Measurements from ENCODE around the gene RNF208.

Gene RNF208

GRCh38 chr9:137227853-137228505, 5.9 kb upstream of the RNF208 start:
- DNase-seq (ENCODE audit: low spot score): no peak

- DNase-seq (ENCODE audit: low spot score): peak; percentile 79
These were observed 5.2 kb upstream of the RNF208 start, which contains the start of gene RNF224 for GRCh38 chr9:137227054-137227852. TSS of gene RNF224 (plus strand) at chr9:137227502. CDS start at chr9:137228336, 834 bp downstream.

DNA sequence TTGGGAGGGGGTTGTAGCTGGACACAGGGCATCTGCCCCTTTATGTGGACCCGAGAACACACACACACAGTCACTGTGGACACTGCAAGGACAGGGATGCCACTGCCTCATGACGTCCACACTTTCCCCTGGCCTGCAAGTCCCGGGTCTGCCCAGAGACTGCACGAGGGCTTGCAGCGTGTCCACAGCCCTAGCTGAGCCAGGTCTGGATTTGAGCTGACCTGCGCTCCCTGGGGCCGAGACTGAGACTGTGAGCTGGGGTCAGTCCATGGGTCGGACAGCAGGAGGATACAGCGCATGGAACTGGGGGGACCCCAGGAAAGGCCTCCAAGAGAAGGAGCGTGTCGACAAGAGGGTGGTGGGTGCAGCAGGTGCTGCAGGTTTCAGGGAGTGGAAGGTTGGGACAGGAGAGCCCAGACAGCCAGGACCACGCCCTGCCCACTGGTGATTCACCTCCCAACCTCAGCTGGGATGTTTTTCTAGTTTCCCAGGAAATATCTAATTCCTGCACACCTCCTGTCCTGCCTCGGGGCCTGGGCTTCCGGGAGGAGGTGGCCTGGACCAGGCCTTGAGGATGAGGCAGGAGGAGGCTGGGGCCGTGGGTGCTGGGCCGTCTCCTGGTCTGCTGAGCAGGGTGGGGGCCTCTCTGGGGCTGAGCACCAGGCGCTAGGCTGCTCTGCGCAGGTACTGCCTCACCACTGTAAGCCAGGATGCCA, 4.5 kb upstream of the RNF208 start:
- no peak for DNase-seq (ENCODE audit: low spot score)

DNA sequence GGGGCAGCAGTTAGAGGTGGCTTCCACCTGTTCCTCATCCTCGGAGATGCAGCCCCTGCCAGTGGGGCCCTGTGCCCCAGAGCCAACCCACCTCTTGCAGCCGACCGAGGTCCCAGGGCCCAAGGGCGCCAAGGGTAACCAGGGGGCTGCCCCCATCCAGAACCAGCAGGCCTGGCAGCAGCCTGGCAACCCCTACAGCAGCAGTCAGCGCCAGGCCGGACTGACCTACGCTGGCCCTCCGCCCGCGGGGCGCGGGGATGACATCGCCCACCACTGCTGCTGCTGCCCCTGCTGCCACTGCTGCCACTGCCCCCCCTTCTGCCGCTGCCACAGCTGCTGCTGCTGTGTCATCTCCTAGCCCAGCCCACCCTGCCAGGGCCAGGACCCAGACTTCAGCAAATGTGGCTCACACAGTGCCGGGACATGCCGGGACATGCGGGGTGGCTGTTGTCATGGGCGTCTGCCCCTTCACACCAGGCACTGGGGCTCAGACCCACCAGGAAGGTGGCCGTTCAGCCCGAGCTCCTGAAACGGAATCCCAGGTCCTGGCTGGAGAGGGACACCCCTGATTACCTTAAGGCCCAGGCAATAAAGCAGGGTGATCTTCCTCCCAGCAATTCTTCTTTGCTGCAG, 3.8 kb upstream of the RNF208 start:
- DNase-seq (ENCODE audit: low spot score): no peak

DNA sequence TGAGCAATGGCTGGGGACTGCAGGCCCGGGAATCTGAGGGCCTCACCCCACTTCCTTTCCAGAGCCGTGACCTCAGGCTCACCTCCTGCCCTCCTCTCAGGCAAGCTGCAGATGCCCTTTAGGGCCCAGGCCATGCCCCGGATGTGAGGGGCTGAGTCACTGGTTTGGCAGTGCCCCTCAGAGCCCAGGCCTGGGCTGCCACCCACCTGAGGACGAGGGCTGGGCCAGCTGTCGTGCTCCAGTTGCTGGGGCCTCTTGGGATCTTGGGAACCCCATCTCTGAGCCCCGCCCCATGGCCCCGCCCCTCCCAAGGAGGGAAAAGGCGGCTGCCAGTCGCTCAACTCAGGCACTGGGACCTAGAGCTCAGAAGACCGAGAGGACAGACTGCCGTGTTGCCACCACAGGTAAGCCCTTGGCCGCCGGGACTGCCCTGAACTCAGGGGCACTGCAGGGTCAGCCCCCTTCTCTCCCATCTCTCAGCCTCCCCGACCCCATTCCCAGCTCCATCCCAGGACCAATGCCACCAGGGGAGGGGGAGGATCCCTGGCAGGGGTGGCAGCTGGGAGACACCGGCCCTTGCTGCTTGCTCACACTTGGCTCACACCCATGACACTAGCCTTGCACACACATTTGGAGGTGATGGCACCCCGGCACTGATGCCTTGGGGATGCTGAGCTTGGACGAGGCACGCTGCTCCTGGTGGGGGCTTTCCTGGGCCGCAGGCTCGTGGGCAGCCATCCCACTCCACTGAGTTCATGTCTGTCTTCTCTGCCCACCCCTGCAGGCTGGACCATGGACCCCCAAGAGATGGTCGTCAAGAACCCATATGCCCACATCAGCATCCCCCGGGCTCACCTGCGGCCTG, 3.0 kb upstream of the RNF208 start, which contains the start of gene CYSRT1:
TSS of gene CYSRT1 (plus strand) at position 345 of the 865 bp plus-strand sequence. CDS start at position 793, 448 bp downstream.
- no peak for DNase-seq (ENCODE audit: low spot score)

DNA sequence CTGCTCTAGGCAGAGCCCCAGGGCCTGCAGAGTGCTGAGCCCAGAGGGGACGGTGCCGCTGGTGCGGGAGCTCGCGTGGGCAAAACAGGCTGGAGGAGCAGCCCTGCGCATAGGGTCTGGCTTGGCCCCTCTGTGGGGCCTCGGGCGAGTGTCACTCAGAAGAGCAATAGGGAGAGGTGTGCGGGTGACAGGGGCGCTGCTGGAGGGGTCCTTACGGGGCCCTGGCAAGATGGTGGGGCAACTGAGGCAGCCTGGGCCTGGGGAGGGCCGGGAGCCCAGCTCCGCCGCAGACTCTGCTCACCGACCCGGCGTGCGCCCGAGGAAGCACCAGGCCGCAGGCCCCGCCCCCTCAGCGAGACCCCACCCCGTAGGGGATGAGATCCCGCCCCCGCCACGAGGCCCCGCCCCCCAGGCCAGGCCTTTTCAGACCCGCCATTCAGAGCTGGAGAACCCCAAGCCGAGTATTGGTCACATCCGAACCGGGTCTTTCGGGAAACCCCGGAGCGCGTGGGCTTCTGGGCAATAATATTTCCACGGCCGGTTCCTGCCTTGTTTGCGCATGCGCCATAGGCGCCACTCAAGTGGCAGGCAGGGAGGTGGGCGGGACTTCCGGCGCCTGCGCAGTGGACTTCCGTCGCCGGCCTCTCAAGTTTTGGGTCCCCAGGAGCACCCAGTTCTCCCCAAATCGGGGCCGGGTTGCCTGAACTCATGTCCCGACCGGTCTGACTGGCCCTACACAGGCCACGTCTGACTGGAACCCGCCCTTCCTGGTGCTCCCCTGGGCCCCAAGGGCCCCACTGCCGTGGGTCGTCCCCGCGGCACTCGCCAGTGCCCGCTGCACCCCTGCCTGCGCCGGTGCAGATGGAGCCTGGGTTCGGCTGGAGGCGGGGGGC, 1.3 kb upstream of the RNF208 start:
- DNase-seq (ENCODE audit: low spot score): peak; percentile 98

DNA sequence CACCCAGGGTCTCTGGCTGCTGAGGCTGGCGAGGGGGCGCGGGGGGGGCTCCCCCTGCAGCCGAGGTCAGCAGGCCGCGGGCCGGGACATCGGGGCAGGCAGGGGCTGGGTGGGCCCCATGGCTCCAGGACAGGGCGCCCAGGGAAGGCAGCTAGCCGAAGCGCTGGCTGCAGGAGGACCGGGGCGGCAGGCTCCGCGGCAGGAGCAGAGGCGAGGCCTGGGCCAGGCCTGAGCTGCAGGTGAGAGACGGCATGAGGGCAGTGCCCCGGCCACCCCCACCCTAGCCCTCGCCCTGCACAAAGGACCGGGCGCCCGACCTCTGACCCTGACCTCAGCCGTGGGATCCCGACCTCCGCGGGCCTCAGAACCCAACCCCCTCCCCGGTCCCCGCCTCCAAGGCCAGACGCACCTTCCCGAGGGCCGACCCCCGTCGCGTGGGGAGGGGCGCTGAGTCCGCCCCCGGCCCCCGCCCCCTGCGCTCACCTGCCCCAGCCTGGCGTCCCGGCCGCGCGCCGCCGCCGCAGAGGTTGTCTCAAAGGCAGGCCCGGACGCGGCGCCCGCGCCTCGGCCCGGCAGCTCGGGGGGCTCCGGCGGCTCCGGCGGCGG, 431 bp downstream of the RNF208 start:
- no peak for DNase-seq (ENCODE audit: low spot score)

- DNase-seq (ENCODE audit: low spot score): no peak
These were observed 940 bp downstream of the RNF208 start for GRCh38 chr9:137221095-137221505.

- DNase-seq (ENCODE audit: low spot score): no peak
These were observed 1.5 kb downstream of the RNF208 start for GRCh38 chr9:137220317-137221094.

- no peak for DNase-seq (ENCODE audit: low spot score)
These were observed 2.2 kb downstream of the RNF208 start for GRCh38 chr9:137219757-137220316.

DNA sequence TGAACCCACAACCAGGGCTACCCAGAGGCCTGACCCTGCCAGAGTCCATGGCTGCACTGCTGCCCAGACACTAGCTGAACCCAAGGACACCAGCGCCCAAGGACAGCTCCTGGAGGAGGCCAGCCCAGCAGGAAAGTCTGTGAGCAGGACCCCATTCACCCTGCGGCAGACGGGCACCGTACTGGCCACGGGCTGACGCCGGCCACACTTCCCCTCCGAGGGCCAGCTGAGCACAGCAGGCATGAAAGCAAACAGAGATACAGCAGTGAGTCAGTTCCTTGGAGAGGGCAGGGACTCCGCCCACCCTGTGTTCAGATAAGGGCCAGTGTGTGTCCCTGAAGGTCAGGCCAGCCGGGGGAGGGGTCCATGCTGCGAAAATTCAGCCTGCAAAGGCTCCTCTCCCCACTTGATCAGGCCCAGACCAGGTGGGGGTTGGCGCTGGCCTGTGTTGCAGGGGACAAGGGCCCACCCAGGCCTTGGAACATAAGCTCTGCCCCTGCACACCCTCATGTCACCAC, 3.2 kb downstream of the RNF208 start:
- no peak for DNase-seq (ENCODE audit: low spot score)

DNA sequence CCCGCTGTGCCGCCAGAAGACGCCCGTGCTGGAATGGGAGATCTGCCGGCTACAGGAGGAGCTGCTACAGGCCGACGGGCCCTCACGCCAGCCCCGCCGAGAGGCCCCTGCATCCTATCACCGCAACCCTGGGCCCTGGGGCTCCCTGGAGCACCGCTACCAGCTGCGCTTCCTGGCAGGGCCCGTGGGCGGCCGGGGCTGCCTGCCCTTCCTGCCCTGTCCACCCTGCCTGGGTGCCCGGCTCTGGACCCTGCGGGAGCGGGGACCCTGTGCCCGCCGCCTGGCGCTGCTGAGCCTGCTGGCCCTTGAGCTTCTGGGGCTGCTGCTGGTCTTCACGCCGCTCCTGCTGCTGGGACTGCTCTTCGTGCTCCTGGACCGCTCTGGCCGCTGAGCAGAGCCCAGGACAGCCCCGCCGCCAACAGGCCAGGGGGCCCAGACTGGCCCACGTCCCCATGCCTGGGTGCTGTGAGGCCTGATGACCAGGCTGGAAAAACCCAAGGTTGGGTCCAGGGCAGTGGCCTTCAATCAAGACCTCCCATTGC, 3.8 kb downstream of the RNF208 start:
- DNase-seq (ENCODE audit: low spot score): no peak

DNA sequence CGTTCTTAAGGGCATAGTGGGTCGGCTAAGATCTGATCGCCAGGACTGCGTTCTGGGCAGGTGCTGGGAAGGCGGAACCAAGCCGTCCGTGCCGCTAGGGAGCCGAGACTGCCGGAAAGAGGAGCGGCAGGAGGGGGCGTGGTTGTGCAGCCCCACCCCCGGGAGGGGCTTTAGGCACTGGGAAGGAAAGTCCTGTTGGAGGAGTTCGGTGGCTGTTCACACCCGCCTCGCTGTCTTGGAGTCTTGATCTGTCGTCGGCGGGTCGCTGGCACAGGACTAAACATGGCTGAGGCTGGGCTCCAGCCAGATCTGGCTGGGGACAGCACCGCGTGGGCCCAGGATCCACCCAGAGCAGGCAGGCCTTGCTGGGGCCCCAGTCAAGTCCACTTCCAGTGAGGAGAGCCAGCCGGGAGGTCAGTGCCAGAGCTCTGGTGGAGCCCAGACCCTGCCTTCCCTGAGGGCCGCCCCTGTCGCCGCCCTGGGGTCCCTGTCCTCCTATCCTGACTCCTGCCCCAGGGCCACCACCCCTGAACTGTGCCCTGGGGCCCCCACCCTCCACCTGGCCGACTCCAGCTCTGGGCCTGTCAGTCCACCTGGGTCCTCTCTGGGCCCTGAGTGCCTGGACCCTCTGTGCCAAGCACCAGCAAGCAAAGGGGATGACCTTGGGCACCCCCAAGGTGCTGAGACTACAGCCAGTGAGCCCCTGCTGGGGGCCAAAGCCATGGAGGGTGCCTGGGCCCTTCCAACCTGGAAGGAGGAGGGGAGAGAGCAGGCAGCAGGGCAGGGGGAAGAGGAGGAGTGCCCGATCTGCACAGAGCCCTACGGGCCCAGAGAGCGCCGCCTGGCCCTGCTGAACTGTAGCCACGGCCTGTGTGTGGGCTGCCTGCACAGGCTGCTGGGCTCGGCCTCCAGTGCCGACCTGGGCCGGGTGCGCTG, 4.5 kb downstream of the RNF208 start:
- DNase-seq (ENCODE audit: low spot score): no peak

DNA sequence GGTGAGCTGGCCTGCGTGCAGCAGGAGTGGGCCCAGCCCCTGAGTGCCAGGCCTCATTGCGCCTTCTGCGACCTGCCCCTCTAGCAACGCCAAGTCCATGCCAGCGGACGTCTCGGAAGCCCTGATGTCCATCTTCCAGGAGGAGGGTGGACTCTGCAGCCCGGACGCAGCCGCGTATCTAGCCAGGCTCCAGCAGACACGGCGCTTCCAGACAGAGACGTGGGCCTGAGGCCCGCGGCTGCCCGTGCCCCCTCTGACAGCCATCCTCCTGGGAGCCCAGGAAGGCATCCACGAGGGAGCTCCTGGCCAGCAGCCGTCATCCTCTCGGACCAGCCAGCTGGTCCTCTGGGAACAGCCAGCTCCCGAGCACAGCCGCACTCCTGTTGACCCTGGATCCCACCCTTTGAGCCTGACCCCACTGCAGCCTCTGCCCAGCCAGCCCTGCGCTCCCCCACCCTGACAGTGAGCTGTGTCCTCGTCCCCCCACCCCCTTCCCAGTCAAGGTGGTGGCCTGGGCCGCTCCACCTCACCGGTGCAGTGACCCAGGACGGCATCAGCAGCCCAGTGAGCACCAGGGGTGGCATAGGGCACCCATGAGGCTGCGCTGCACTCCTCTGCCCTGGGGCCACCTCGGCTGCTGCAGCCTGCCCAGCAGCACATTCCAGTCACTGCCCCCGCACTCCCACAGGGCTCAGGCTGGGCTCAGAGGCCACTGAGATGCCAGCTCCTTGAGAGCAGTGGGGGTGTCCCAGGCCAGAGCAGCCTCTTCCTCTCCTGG, 5.7 kb downstream of the RNF208 start:
- no peak for DNase-seq (ENCODE audit: low spot score)

- no peak for DNase-seq (ENCODE audit: low spot score)
These were observed 6.6 kb downstream of the RNF208 start for GRCh38 chr9:137215196-137215986.
